AG04450 (cell line): ENCODE data around the gene PGM2L1. TPM values are rescaled to one million over a fixed set of nuclear protein-coding genes. Genes with fewer than 3 reads are reported as not detected.
"Not testable (repeated sequence)": the region's sequence is repeated elsewhere in the genome, so short reads cannot be mapped to it uniquely, and the experiment has no call there.

ENCODE experiments used
- CTCF ChIA-PET: fragments of 300-600, 350-600 bp; formaldehyde crosslinking; extraction: SDS; loops from one replicate; lab custom pipeline; 2022; ENCODE audit warnings: antibody characterized with exemption, inconsistent platforms; lab: Charles Lee
- POLR2A ChIA-PET: fragments of 350-600 bp; formaldehyde crosslinking; extraction: SDS; loops from one replicate; lab custom pipeline; 2021; ENCODE audit warnings: antibody characterized with exemption, inconsistent platforms; lab: Yijun Ruan, JAX
- DNase-seq: peaks from one replicate; pipeline ENCODE4 v3.0.0-alpha.2; 2011; ENCODE audit warnings: low read depth, low spot score
- H3K27ac ChIP-seq: one replicate; pipeline ENCODE4 v1.5.1; 2012; ENCODE audit warnings: low read depth, low read length, control low read depth
- H3K27me3 ChIP-seq: one replicate; pipeline ENCODE4 v1.6.0; 2012; ENCODE audit warnings: low read length; ENCODE audit not compliant: control insufficient read depth, insufficient read depth
- H3K4me3 ChIP-seq: 2 replicates; pipeline ENCODE4 v1.5.1; 2011; ENCODE audit warnings: mild to moderate bottlenecking, low read depth, low read length, control low read depth
- H3K9me3 ChIP-seq: 2 replicates; pipeline ENCODE4 v1.5.1; 2012; ENCODE audit warnings: low read length; ENCODE audit not compliant: control insufficient read depth, insufficient read depth
- polyA plus RNA-seq: library from polyadenylated mRNA; depleted of rRNA; stranded (reverse); fragments of >200 nt; gene quantifications from 2 replicates; pipeline ENCODE4 v1.2.3, GENCODE V29; 2011
- TF ChIP-seq, protein P1 (sequence below): IDR thresholded peaks from 2 replicates; pipeline ENCODE4 v1.5.1; 2011; ENCODE audit warnings: low read depth, low read length, control low read depth, inconsistent platforms

Gene PGM2L1
- polyA plus RNA-seq, 1 experiment, result 2.6 TPM

DNA sequence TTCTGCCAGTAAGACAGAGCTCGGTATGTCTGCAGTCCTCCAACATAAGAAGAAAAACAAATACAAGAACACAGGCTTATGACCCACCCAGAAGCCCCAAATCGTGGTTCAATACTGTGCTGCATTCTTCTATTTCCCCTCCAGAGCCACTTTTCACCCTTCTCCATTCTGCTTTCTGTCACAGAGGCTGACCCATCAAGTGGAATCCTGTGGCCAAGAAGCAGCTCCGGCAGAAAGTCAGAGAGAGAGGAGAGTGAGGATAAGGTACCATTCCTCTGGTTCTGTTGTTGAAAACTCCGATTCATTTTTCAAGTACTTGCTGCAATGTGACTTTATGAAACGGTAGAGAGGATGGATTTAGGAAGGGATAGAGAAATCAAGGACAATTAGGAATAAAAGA, 30.4 kb downstream of the PGM2L1 start:
- Histone ChIP-seq H3K4me3 (no peak overlapping the region), H3K27me3 (no peaks in the 10 kb centered on the region), H3K27ac (no peak overlapping the region), H3K9me3 (no peaks in the 10 kb centered on the region)
- no peak for DNase-seq
- POLR2A ChIA-PET, result no interaction called here
- CTCF ChIA-PET, result interaction anchor here (0.9 to 2.6 kb wide), 3 partner anchors 22 to 112 kb away, joined by 3 to 8 read pairs (median 4); no protein-coding TSS in a partner anchor
- TF ChIP-seq, protein P1, sequence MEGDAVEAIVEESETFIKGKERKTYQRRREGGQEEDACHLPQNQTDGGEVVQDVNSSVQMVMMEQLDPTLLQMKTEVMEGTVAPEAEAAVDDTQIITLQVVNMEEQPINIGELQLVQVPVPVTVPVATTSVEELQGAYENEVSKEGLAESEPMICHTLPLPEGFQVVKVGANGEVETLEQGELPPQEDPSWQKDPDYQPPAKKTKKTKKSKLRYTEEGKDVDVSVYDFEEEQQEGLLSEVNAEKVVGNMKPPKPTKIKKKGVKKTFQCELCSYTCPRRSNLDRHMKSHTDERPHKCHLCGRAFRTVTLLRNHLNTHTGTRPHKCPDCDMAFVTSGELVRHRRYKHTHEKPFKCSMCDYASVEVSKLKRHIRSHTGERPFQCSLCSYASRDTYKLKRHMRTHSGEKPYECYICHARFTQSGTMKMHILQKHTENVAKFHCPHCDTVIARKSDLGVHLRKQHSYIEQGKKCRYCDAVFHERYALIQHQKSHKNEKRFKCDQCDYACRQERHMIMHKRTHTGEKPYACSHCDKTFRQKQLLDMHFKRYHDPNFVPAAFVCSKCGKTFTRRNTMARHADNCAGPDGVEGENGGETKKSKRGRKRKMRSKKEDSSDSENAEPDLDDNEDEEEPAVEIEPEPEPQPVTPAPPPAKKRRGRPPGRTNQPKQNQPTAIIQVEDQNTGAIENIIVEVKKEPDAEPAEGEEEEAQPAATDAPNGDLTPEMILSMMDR, result no peak

DNA sequence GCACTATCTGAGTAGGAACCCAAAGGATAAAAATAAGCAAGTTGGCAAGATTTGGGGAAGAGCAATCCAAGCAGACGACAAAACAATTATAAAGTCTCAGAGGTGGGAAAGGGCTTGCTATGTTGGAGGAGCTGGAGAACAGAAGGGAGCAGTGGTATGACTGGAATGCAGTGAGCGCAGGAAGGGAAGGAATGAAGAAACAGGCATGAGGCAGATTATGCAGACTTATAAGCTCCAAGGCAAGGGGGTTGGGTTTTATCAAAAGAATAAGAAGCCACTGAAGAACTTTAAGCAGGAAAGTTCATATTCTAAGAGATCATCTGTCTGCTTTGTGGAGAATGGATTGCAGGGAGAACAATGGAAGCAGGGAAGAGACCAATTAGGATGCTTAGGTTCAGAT, 31.7 kb downstream of the PGM2L1 start:
- no peak for DNase-seq
- no peaks in the 10 kb centered on the region for H3K27me3 ChIP-seq
- TF ChIP-seq, protein P1, result no peak
- no peak overlapping the region for H3K4me3 ChIP-seq
- no peak overlapping the region for H3K27ac ChIP-seq
- ChIA-PET CTCF (interaction anchor here (2.6 kb wide), 1 partner anchor 23 kb away, joined by 8 read pairs; no protein-coding TSS in a partner anchor), POLR2A (interaction anchor here (0.7 kb wide), 1 partner anchor 50 kb away, joined by 4 read pairs; no protein-coding TSS in a partner anchor)
- no peaks in the 10 kb centered on the region for H3K9me3 ChIP-seq

DNA sequence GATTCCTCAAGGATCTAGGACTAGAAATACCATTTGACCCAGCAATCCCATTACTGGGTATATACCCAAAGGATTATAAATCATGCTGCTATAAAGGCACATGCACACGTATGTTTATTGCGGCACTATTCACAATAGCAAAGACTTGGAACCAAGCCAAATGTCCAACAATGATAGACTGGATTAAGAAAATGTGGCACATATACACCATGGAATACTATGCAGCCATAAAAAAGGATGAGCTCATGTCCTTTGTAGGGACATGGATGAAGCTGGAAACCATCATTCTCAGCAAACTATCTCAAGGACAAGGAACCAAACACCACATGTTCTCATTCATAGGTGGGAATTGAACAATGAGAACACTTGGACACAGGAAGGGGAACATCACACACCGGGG, 32.4 kb downstream of the PGM2L1 start:
- H3K27me3 ChIP-seq, H3K4me3 ChIP-seq, DNase-seq, H3K27ac ChIP-seq, POLR2A ChIA-PET, H3K9me3 ChIP-seq: not testable (repeated sequence)
- CTCF ChIA-PET, result interaction anchor here (2.6 kb wide), 1 partner anchor 24 kb away, joined by 8 read pairs; no protein-coding TSS in a partner anchor

DNA sequence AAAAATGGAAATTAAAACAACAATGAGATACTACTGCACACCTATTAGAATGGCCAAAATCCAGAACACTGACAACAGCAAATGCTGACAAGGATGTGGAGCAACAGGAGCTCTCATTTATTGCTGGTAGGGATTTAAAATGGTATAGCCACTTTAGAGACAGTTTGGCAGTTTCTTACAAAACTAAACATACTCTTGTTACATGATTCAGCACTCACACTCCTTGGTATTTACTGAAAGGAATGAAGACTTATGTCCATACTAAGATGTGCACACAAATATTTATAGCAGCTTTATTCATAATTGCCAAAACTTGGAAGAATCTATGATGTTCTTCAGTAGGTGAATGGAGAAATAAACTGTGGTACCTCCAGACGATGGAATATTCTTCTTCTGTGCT, 40.8 kb downstream of the PGM2L1 start:
- H3K9me3 ChIP-seq, result peaks cover 9% of the 10 kb centered on the region
- POLR2A ChIA-PET, result no interaction called here
- CTCF ChIA-PET, result interaction anchor here (1.8 to 1.9 kb wide), 2 partner anchors 92 to 102 kb away, joined by 5 to 6 read pairs; no protein-coding TSS in a partner anchor
- H3K27me3 ChIP-seq, result no peaks in the 10 kb centered on the region
- H3K4me3 ChIP-seq, result no peak overlapping the region
- TF ChIP-seq, protein P1, result no peak
- H3K27ac ChIP-seq, result no peak overlapping the region
- no peak for DNase-seq

DNA sequence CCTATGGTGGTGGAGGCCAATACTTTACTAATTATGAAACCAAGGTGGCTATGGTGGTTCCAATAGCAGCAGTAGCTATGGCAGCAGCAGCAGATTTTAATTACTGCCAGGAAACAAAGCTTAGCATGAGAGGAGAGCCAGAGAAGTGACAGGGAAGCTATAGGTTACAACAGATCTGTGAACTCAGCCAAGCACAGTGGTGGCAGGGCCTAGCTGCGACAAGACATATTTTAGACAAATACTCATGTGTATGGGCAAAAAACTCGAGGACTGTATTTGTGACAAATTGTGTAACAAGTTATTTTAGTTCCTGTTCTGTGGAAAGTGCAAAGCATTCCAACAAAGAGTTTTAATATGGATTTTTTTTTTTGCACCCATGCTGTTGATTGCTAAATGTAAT, 42.6 kb downstream of the PGM2L1 start:
- TF ChIP-seq, protein P1, result no peak
- POLR2A ChIA-PET, result no interaction called here
- H3K27ac ChIP-seq, result no peak overlapping the region
- H3K4me3 ChIP-seq, result no peak overlapping the region
- peaks cover 5% of the 10 kb centered on the region for H3K9me3 ChIP-seq
- no peak for DNase-seq
- CTCF ChIA-PET, result interaction anchor here (0.9 to 1.8 kb wide), 2 partner anchors 16 to 100 kb away, joined by 3 to 6 read pairs; no protein-coding TSS in a partner anchor
- no peaks in the 10 kb centered on the region for H3K27me3 ChIP-seq
